Choroid plexus epithelial cell (primary cell): ENCODE results near the gene CARD10.
"Not testable (repeated sequence)": the region's sequence is repeated elsewhere in the genome, so short reads cannot be mapped to it uniquely, and the experiment has no call there.

Experiments used
- DNase-seq: peaks from one replicate; pipeline ENCODE4 v3.0.0-alpha.2; 2010; ENCODE audit warnings: low read depth
- H3K4me3 ChIP-seq: 2 replicates; pipeline ENCODE4 v1.5.1; 2011; ENCODE audit warnings: low read depth, mild to moderate bottlenecking, control low read depth, low read length, moderate library complexity
- TF ChIP-seq, protein P1 (sequence below): conservative IDR thresholded peaks from 2 replicates; pipeline ENCODE4 v1.5.1; 2011; ENCODE audit warnings: low read depth, mild to moderate bottlenecking, control low read depth, inconsistent platforms, low read length, moderate library complexity

Gene CARD10

DNA sequence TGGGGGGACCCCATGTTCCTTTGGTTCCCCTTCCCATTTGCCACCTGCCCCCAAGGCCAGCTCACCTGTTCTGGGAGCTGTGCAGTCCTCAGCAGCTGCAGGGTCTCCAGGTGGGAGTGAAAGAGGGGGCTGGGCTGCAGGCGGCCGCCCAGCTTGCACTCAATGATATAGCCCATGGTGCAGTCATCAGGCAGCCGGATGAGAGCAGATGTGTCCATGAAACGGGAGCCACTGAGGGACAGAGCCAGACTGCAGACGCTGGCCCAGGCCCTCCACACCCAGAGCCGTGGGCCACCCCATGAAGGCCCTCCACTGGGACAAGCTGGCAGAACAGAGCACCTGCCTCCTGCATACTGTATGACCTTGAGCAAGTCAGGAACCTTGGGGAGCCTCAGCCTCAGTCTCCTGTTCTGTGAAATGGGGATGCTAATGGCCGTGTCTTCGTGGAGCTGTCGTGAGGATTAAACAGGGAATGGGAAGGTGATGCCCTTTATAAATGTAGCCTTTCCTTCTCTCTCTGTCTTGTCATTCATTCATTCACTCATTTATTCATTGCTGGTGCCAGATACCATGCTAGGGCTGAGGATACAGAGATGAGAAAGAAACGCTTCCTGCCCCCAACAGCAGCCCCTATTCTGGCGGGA is 44.6 kb downstream of the CARD10 start:
- no peak for DNase-seq
- TF ChIP-seq, protein P1, sequence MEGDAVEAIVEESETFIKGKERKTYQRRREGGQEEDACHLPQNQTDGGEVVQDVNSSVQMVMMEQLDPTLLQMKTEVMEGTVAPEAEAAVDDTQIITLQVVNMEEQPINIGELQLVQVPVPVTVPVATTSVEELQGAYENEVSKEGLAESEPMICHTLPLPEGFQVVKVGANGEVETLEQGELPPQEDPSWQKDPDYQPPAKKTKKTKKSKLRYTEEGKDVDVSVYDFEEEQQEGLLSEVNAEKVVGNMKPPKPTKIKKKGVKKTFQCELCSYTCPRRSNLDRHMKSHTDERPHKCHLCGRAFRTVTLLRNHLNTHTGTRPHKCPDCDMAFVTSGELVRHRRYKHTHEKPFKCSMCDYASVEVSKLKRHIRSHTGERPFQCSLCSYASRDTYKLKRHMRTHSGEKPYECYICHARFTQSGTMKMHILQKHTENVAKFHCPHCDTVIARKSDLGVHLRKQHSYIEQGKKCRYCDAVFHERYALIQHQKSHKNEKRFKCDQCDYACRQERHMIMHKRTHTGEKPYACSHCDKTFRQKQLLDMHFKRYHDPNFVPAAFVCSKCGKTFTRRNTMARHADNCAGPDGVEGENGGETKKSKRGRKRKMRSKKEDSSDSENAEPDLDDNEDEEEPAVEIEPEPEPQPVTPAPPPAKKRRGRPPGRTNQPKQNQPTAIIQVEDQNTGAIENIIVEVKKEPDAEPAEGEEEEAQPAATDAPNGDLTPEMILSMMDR: no peak
- H3K4me3 ChIP-seq: no peak overlapping the region

DNA sequence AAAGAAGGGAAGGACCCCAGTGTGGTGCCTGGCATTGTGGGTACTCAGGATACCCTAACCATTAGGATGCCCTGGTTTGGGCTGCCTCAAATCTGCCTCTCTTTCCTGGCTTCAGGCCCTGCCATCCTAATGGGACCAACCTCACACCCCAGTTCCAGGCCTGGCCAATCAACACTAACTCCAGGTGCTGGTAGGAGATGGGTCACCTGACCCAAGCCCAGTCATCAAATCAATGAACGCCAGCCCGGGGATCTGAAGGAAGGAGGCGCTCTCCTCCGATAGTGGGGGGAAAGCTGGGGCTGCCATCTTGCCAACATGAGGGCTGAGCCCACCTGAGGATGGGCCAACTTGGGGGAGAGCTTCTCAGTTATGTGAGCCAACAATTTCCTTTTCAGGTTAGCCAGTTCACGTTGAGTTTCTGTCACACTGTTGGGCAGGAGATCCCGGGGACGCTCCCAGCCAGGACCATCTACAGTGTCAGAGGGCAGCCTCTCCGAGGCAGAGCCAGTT is 45.7 kb downstream of the CARD10 start:
- no peak overlapping the region for H3K4me3 ChIP-seq
- DNase-seq: no peak
- TF ChIP-seq, protein P1: no peak

DNA sequence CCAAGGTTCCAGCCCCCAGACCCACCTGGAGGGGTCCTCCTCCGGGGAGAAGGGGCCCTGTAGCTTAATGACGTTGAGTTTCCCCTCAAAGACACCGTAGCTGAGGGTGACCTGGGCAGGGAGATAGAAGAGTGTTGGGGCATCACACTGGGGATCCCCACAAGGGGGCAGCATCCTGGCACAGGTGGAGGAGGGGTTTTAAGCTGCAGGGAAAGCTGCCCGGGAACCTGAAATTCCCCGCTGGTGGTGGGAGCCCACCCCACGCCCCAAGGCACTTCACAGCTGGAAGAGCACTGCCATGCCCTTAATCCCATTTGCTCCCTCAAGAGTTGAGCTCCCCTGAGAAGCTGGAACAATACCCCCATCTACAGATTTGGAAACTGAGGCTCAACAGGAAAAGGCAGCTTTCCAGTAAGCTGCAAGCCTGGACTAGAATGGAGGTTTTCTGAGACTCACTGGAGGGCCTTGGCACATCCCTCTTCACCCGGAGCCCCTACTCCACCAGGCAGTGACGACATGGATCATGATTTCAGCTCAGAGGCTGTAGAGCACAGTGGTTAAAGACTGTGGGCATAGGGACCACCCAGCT is 46.7 kb downstream of the CARD10 start:
- TF ChIP-seq, protein P1: peak; percentile 79
- peak; percentile 52 for DNase-seq
- no peak overlapping the region for H3K4me3 ChIP-seq

DNA sequence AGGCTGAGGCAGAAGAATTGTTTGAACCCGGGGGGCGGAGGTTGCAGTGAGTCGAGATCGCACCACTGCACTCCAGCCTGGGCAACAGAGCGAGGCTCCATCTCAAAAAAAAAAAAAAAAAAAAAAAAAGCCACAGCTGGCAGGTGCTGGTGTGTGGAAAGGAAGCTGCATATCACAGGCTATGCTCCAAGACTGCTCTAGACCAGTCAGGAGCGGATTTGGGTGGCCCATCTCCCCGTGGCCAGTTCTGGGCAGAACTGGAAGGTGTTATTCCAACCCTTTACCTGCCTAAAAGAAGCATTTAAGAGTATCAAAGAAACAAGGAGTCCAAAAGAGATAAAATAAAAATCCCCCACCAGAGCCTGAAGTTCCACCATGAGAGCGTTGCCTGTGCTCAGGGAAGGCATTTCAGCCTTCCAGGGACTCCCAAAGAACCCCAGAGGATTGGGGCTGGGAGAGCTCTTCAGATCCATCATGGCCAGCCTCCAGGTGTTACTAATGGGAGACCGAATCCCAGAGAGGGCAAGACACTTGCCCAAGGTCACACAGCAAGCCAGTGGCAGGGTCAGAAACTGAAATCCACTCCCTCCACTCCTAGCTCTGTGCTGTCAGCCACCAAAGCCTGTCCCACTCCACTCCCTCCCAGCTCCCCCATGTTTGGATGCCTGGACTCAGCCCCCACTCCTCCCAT is 47.3 kb downstream of the CARD10 start:
- TF ChIP-seq, protein P1: no peak
- H3K4me3 ChIP-seq: no peak overlapping the region
- DNase-seq: no peak

DNA sequence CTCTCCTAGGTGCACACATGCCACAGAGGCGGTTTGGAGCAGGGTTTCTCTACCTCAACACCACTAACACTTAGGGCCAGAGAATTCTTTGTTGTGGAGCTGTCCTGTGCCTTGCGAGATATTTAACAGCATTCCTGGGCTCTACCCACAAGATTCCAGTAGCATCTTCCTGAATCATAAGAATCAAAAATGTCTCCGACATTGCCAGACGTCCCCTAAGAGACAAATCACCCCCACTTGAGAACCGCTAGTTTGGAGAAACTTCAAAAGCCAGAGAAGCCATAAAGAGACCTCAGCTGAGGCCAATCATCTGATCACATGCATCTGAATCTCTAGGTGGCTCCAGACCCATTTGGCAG is 49.1 kb downstream of the CARD10 start:
- no peak for DNase-seq
- H3K4me3 ChIP-seq: no peak overlapping the region
- TF ChIP-seq, protein P1: no peak

DNA sequence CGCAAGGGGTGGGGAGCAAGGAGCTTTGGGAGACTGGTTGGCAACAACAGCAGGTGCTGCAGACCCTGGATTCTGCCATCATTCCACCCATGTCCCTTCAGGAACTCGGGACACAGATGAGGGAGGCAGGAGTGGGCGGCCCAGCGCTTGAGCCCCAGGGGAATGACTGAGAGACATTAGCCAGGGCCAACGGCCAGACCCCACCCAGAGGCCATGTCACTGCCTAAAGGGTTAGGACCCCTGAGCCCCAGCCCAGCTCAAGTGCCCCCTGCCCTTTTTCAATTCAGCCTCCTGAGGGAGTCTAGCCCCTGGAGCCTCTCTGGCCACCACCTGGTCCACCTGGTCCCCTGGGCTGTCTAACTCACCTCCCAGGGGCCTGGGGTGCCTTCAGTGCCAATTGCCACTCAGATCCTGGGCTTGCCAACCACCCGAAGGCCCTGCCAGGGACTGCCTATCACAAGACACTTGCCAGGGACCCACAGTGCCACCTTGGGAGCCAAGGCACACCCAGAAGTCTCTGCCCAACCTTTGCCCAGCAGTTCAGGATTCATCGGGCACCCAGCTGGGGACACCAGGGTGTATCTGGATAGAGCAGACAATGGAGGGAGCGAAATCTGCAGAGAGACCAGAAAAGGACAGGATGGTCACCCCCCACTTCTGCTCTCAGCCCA is 49.7 kb downstream of the CARD10 start:
- DNase-seq: no peak
- TF ChIP-seq, protein P1: no peak
- H3K4me3 ChIP-seq: no peak overlapping the region

DNA sequence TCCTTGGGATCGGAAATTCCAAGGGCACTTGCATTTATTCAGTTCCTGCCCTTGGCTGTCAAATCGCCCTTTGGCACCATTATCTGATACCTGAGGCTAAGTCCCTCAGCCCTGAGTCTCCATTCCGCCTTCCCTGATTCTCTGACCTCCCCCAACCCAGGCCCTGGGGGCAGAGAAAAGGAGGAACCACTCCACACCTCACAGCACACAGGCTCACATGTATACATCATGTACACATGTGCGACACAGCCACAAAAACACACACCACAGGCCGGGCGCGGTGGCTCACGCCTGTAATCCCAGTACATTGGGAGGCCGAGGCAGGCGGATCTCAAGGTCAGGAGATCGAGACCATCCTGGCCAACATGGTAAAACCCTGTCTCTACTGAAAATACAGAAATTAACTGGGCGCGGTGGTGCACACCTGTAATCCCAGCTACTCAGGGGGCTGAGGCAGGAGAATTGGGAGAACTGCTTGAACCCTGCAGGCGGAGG is 51.0 kb downstream of the CARD10 start:
- DNase-seq, H3K4me3 ChIP-seq: not testable (repeated sequence)
